Cardiac muscle cell (in vitro differentiated cells and primary cell): Measurements from ENCODE around the gene GNG7. TPM values are rescaled to one million over a fixed set of nuclear protein-coding genes. Genes with fewer than 3 reads are reported as not detected.

Source experiments
- DNase-seq, 2 donors: peaks; one replicate each; pipeline versions ENCODE4 v3.0.0 to v3.0.0-alpha.2; 2010 to 2017; ENCODE audit warnings: low read depth in 1 of 2, low spot score in 1 of 2
- H3K27ac ChIP-seq: fragments of 200-600 bp; sonication (generic); 2 replicates; pipeline ENCODE4 v1.5.1; 2016
- H3K27me3 ChIP-seq: fragments of 200-600 bp; sonication (generic); 2 replicates; pipeline ENCODE4 v1.6.0; 2016; ENCODE audit warnings: control low read depth
- H3K36me3 ChIP-seq: fragments of 200-600 bp; sonication (generic); 2 replicates; pipeline ENCODE4 v1.5.1; 2016; ENCODE audit warnings: control low read depth
- H3K4me1 ChIP-seq: fragments of 200-600 bp; sonication (generic); 2 replicates; pipeline ENCODE4 v1.8.1; 2017; ENCODE audit warnings: low read depth, mild to moderate bottlenecking, mixed run types
- H3K4me3 ChIP-seq: fragments of 200-600 bp; sonication (generic); 2 replicates; pipeline ENCODE4 v1.5.1; 2016; ENCODE audit warnings: mild to moderate bottlenecking
- H3K9me3 ChIP-seq: fragments of 200-600 bp; sonication (generic); 2 replicates; pipeline ENCODE4 v1.5.1; 2017; ENCODE audit warnings: low read depth, mild to moderate bottlenecking, control low read depth
- CTCF ChIP-seq: IDR thresholded peaks from 2 replicates; pipeline ENCODE4 v1.5.1; 2012; ENCODE audit warnings: low read depth, mild to moderate bottlenecking, low read length
- polyA plus RNA-seq: library from polyadenylated mRNA; unstranded; fragments of >200 nt; fragmentation: Nextera tagmentation; extraction: Ambion mirVana; gene quantifications from 2 replicates; pipeline ENCODE4 v1.2.1, GENCODE V29; 2016
- total RNA-seq: library from RNA; depleted of rRNA; stranded (reverse); fragments of >200 nt; gene quantifications from 2 replicates; pipeline ENCODE4 v1.2.3, GENCODE V29; 2016

Gene GNG7
- total and polyA plus RNA-seq, 2 experiments from 2014 or later: 20.4 to 24.8 TPM

- TF ChIP-seq CTCF: no peak
- no peaks in the 10 kb centered on the region for H3K9me3 ChIP-seq
- no peak overlapping the region for H3K27ac ChIP-seq
- H3K4me3 ChIP-seq: no peak overlapping the region
- no peaks in the 10 kb centered on the region for H3K27me3 ChIP-seq
- H3K36me3 ChIP-seq: no peaks in the 10 kb centered on the region
- no peak for DNase-seq
- H3K4me1 ChIP-seq: peaks cover 13% of the 10 kb centered on the region
Observed at GRCh38 chr19:2630352-2631001, 72.0 kb downstream of the GNG7 start.

- TF ChIP-seq CTCF: no peak
- Histone ChIP-seq H3K27me3 (no peaks in the 10 kb centered on the region), H3K4me3 (no peak overlapping the region), H3K4me1 (peaks cover 10% of the 10 kb centered on the region), H3K36me3 (no peaks in the 10 kb centered on the region), H3K27ac (no peak overlapping the region), H3K9me3 (no peaks in the 10 kb centered on the region)
- peak in 1 of 2 donors; percentile 29 for DNase-seq
Observed at GRCh38 chr19:2629491-2630351, 72.8 kb downstream of the GNG7 start.

GRCh38 chr19:2628597-2628996, 73.9 kb downstream of the GNG7 start:
- no peaks in the 10 kb centered on the region for H3K36me3 ChIP-seq
- H3K27me3 ChIP-seq: no peaks in the 10 kb centered on the region
- DNase-seq: no peak
- H3K9me3 ChIP-seq: no peaks in the 10 kb centered on the region
- H3K4me3 ChIP-seq: no peak overlapping the region
- no peak overlapping the region for H3K27ac ChIP-seq
- no peak for TF ChIP-seq CTCF
- H3K4me1 ChIP-seq: peaks cover 4% of the 10 kb centered on the region

- Histone ChIP-seq H3K9me3 (no peaks in the 10 kb centered on the region), H3K27ac (no peak overlapping the region), H3K4me1 (peaks cover 4% of the 10 kb centered on the region), H3K36me3 (no peaks in the 10 kb centered on the region), H3K27me3 (no peaks in the 10 kb centered on the region), H3K4me3 (no peak overlapping the region)
- no peak for TF ChIP-seq CTCF
- no peak for DNase-seq
Observed at GRCh38 chr19:2627855-2628254, 74.6 kb downstream of the GNG7 start.

GRCh38 chr19:2627319-2627829, 75.1 kb downstream of the GNG7 start:
- H3K4me3 ChIP-seq: no peak overlapping the region
- H3K27me3 ChIP-seq: no peaks in the 10 kb centered on the region
- H3K36me3 ChIP-seq: no peaks in the 10 kb centered on the region
- no peaks in the 10 kb centered on the region for H3K9me3 ChIP-seq
- no peak for TF ChIP-seq CTCF
- H3K27ac ChIP-seq: no peak overlapping the region
- peaks cover 4% of the 10 kb centered on the region for H3K4me1 ChIP-seq
- peak in 1 of 2 donors; percentile 94 for DNase-seq
